Superior temporal gyrus (tissue), 1 donor: Measurements from ENCODE around the gene GPC5.

Experiments
- DNase-seq: peaks from one replicate; pipeline ENCODE4 v3.0.0-alpha.2; 2016; ENCODE audit errors: extremely low spot score

Gene GPC5

DNA sequence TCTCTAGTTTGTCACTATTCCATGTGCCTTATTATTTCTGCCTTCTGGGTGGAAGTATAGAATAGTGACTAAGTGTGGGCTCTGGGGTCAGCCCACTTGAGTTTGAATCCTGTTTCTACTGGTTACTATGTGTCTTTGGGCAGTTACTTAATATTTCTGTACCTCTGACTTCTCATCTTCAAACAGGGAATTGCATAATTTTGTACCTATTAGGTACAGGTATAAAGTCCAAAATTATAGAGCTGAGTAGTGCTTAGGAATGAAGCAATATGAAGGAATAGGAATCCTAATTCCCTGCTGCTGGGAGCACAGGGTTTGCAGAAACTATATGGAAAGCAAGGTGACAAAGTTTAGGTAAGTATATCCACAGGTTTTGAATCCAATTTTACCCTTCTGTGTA is 564.5 kb downstream of the GPC5 start:
- no peak for DNase-seq

DNA sequence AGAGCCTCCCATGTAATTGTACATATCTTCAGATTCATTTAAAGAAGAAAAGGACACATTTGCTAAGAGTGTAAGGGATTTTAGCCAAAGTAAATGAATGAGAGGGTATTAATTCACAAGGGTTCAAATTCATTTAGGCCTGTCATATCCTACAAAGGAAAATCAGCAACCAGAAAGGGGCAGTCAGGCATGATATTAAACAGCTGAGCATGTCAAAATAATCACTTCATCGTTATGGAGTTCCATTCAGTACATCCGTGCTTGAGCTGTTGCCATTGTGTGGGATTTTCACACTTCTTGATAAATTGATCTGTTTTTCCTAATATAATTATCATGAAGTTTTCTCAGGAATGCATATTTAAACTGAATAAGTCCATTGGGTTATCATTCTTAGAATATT is 567.1 kb downstream of the GPC5 start:
- no peak for DNase-seq

- DNase-seq: no peak
Measured at GRCh38 chr13:91978571-91978970, 580.1 kb downstream of the GPC5 start.

GRCh38 chr13:91986761-91987483 is 588.5 kb downstream of the GPC5 start:
- DNase-seq: no peak

- DNase-seq: no peak
Measured at GRCh38 chr13:91988331-91988730, 589.9 kb downstream of the GPC5 start.

- no peak for DNase-seq
Measured at GRCh38 chr13:92012787-92013186, 614.4 kb downstream of the GPC5 start.

- no peak for DNase-seq
Measured at GRCh38 chr13:92017737-92018136, 619.3 kb downstream of the GPC5 start.

- no peak for DNase-seq
Measured at GRCh38 chr13:92028695-92029094, 630.3 kb downstream of the GPC5 start.

GRCh38 chr13:92029641-92030040 is 631.2 kb downstream of the GPC5 start:
- no peak for DNase-seq

GRCh38 chr13:92038905-92039304 is 640.5 kb downstream of the GPC5 start:
- no peak for DNase-seq

DNA sequence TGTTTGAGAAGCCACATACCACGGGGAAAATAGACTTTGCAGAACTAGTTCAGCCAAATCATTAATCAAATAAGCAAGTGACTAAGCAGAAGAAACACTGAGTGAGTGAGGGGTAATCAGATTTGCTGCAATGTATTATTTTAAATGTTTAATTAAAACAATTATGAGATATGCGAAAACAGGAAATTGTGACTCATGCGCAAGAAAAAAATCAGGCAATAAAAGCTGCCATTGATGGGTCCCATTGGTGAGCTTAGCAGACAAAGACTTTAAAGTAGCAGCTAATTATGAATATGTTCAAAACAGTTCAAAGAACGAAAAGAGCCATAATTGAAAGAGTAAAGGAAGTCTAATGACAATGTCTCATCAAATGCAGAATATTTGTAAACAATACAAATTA is 644.1 kb downstream of the GPC5 start:
- DNase-seq: no peak

DNA sequence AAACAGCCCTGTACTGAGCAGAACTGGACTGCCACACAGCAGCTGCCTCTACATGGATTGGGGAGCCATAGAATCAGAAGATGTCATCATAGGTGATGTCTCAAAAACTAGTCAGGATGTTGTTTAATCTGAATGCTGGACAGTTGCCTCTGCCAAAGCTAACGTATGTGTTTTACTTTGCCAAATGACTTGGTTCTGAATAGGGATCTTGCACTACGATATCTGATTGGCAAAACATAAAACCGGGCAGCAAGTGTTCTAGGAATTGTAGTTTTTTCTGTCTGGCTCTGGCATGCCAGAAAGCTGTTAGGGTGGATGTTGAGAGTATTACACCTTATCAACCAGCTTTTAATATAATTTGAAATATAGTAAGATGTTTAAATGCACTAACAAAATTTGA is 645.9 kb downstream of the GPC5 start:
- DNase-seq: no peak

DNA sequence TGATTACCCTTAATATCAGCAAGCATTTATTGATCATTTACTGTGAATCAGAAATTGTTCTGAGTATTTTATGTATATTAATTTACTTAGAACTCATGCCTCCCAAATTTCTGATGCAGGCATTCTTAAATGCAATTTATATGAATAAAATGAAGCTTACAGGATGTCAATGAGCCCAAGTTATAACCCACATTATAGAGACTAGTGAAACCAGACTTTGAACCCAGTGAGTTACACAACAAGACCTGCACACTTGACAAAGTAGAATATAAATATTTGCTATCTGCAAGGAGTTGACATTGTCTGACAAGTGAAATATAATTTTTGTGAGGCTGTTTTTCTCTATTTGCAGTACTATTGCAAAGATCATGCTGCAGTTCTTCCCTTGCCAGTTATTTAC is 656.0 kb downstream of the GPC5 start:
- DNase-seq: no peak

DNA sequence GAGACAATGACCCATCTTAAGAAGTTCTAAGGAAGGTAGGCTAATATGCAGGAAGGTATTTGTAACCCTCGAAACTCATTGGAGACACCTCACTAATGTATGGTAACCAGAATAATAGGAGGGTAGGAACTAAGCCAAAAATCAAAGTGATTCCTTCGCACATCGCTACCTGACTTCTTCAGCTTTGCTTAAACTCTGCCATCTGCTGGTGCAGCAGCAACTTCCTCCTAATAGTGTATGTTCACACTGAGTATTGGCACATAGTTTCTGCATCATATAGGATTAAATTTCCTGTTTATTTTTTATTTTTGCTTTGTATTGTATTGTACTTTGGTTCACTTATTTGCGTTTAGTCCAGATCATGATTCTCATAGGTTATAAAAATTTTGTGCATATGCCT is 676.2 kb downstream of the GPC5 start:
- DNase-seq: peak; percentile 29

- DNase-seq: no peak
Measured at GRCh38 chr13:92097337-92097903, 699.0 kb downstream of the GPC5 start.

DNA sequence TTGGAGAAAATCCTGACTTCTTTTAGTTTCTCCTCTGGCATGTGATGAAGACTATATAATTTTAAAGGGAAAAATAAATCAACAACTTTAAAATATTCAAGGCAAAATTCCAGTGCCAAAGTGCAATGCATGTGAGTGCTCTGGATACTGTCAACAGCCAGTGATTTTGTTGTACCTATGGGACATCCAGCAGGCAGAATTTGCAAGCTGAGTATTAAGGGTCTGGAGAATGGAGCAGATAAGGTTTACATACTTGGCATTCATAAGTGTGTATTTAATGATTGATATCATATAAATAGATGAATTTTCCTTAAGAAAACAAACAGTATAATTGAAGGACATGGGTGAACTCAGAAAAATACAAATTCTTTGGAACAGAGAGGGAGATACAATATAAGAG is 703.4 kb downstream of the GPC5 start:
- no peak for DNase-seq

DNA sequence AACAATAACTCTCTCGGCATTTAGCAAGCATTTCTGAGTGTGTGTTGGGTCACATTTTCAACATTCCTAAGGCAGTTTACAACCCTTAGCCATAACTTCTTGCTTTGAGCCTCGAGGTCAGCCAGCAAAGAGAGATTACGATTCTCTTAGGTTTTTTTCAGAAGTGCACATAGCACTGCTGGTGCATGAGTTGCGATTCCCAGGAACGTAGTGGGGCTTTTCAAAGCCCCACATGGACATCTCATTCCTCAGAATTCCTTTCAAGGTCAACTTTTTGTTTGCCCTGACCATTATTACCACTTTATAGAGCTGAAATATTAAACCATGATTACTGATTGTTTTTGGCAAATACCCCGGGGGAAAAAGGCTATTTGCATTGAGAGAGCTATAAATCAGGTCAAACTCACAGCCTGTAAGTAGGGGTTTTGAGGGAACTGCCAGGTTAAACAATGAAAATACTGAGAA is 705.3 kb downstream of the GPC5 start:
- DNase-seq: no peak

DNA sequence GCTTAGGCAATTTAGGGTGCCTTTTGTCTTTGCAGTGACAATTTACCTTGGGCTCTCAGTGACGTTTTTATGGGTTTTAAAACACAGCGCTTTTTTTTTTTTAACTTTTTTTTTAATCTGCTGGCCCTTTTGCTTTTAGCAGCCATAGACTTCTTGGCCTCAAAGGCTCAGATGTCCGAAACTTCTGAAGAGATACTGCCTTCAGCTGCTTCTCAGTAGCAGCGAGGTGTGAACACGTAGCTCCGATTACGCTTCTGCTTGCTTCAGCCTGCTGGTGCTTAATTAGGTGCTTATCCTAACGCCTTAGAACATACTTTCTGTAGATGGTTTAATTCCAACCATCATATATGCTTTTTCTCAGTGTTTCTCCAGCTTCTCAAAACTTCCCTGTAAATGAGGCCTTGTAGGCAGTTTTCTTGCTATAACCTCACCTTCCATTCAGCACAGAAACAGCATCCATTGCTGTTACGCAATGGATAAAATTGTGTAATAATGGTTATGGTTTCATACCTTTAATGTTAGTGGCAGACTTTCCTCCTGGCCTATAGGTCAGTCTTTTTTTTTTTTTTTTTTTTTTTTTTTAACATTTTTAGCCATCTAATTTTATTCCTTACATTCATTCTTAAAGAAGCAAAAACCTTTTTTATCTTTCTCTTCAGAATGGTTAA is 723.9 kb downstream of the GPC5 start:
- DNase-seq: no peak

GRCh38 chr13:92126399-92126798 is 728.0 kb downstream of the GPC5 start:
- no peak for DNase-seq

- DNase-seq: no peak
Measured at GRCh38 chr13:92135509-92135908, 737.1 kb downstream of the GPC5 start.

DNA sequence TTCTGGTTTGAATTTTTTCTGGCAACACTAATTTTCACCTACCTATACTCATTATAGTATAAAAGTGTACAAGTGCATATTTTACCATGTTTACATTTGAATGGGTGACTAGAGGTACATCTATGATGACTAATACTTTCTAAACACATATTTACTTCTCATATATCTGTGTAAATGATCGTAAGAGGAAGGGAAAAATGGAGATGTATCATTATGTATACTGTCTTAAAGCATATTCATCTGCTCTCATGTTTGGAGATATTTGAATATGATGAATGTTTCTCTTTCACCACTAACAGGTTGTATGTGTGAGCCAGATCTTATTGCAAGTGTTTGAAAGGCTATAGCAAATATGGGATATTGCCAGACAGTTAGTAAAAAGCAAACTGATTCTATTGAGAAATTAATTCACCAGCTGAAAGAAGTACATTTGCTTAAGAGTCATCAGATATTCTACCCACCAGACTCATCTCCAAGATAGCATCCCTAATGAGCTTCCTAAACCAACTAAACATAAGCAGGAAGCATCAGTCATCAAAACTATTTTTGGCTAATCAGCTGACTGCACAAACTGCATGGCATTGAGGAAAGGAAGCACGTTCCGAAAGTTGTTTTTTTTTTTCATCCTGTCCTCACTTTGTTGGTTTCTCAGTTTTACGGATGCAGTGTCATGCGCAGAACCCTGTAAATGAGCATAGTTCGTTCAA is 738.2 kb downstream of the GPC5 start:
- DNase-seq: no peak

- DNase-seq: no peak
Measured at GRCh38 chr13:92137520-92137919, 739.1 kb downstream of the GPC5 start.

- no peak for DNase-seq
Measured at GRCh38 chr13:92143766-92144165, 745.3 kb downstream of the GPC5 start.
